Liver (tissue), 9 donors: ENCODE measurements around the gene KLHL13. TPM values are rescaled to one million over a fixed set of nuclear protein-coding genes. Genes with fewer than 3 reads are reported as not detected.

Source experiments
- DNase-seq: peaks from one replicate; pipeline ENCODE4 v3.0.0-alpha.2; 2017; ENCODE audit warnings: low spot score
- H3K27ac ChIP-seq, 2 donors: one replicate each; pipeline ENCODE4 v1.7.0; 2013; ENCODE audit warnings: inconsistent platforms in 2 of 2, low read length in 2 of 2, control low read depth in 1 of 2, low read depth in 1 of 2, mild to moderate bottlenecking in 1 of 2
- H3K27me3 ChIP-seq, 4 donors: one replicate each; pipeline versions ENCODE4 v1.6.1 to v1.7.0; 2013; ENCODE audit warnings: low read length in 3 of 4, inconsistent platforms in 1 of 4, mild to moderate bottlenecking in 1 of 4, moderate library complexity in 1 of 4; ENCODE audit not compliant: control insufficient read depth in 4 of 4, insufficient read depth in 4 of 4
- H3K36me3 ChIP-seq, 4 donors: one replicate each; pipeline versions ENCODE4 v1.6.1 to v1.7.0; 2013; ENCODE audit warnings: low read length in 3 of 4, mild to moderate bottlenecking in 3 of 4, low read depth in 1 of 4, moderate library complexity in 1 of 4; ENCODE audit not compliant: control insufficient read depth in 4 of 4, insufficient read depth in 3 of 4
- H3K4me1 ChIP-seq, 4 donors: one replicate each; pipeline versions ENCODE4 v1.6.1 to v1.7.0; 2013; ENCODE audit warnings: low read length in 3 of 4, mild to moderate bottlenecking in 3 of 4, moderate library complexity in 1 of 4; ENCODE audit not compliant: control insufficient read depth in 4 of 4, insufficient read depth in 4 of 4
- H3K4me3 ChIP-seq, 3 donors: one replicate each; pipeline versions ENCODE4 v1.6.1 to v1.7.0; 2013; ENCODE audit warnings: low read length in 3 of 3, control low read depth in 1 of 3, low read depth in 1 of 3, mild to moderate bottlenecking in 1 of 3
- H3K9ac ChIP-seq, 2 donors: one replicate each; pipeline ENCODE4 v1.7.0; 2013; ENCODE audit warnings: low read length in 2 of 2, mild to moderate bottlenecking in 2 of 2, moderate library complexity in 2 of 2, control low read depth in 1 of 2, low read depth in 1 of 2
- H3K9me3 ChIP-seq, 4 donors: one replicate each; pipeline versions ENCODE4 v1.6.1 to v1.7.0; 2013; ENCODE audit warnings: low read length in 3 of 4; ENCODE audit not compliant: control insufficient read depth in 4 of 4
- EGR1 ChIP-seq, 2 donors: IDR thresholded peaks; 2 replicates each; pipeline ENCODE4 v1.6.1; 2016 to 2018; ENCODE audit warnings: antibody characterized with exemption in 2 of 2, low read depth in 2 of 2
- FOXA1 ChIP-seq: IDR thresholded peaks from 2 replicates; pipeline ENCODE4 v1.6.1; 2016; ENCODE audit warnings: antibody characterized with exemption
- FOXA2 ChIP-seq: IDR thresholded peaks from 2 replicates; pipeline ENCODE4 v1.6.1; 2016; ENCODE audit warnings: antibody characterized with exemption
- GABPA ChIP-seq, 2 donors: IDR thresholded peaks in 1 of 2; conservative IDR thresholded peaks in 1 of 2; 2 replicates each; pipeline ENCODE4 v1.6.1; 2016; ENCODE audit warnings: antibody characterized with exemption in 2 of 2, mild to moderate bottlenecking in 1 of 2, moderate library complexity in 1 of 2
- HNF4A ChIP-seq, 2 donors: conservative IDR thresholded peaks; 2 replicates each; pipeline ENCODE4 v1.6.1; 2016; ENCODE audit warnings: antibody characterized with exemption in 2 of 2, mild to moderate bottlenecking in 2 of 2
- HNF4G ChIP-seq: IDR thresholded peaks from 2 replicates; pipeline ENCODE4 v1.6.1; 2016; ENCODE audit warnings: antibody characterized with exemption
- JUND ChIP-seq, 2 donors: IDR thresholded peaks; 2 replicates each; pipeline ENCODE4 v1.6.1; 2016; ENCODE audit warnings: antibody characterized with exemption in 2 of 2
- NR2F2 ChIP-seq: IDR thresholded peaks from 2 replicates; pipeline ENCODE4 v1.6.1; 2016; ENCODE audit warnings: antibody characterized with exemption
- RAD21 ChIP-seq, 2 donors: IDR thresholded peaks; 2 replicates each; pipeline ENCODE4 v1.6.1; 2016; ENCODE audit warnings: antibody characterized with exemption in 2 of 2, mild to moderate bottlenecking in 2 of 2
- RXRA ChIP-seq, 2 donors: IDR thresholded peaks; 2 replicates each; pipeline ENCODE4 v1.6.1; 2017 to 2018; ENCODE audit warnings: antibody characterized with exemption in 2 of 2, mild to moderate bottlenecking in 1 of 2
- SP1 ChIP-seq: IDR thresholded peaks from 2 replicates; pipeline ENCODE4 v1.6.1; 2018; ENCODE audit warnings: antibody characterized with exemption, mild to moderate bottlenecking
- TAF1 ChIP-seq: conservative IDR thresholded peaks from 2 replicates; pipeline ENCODE4 v1.6.1; 2016; ENCODE audit warnings: antibody characterized with exemption, mild to moderate bottlenecking
- YY1 ChIP-seq: IDR thresholded peaks from 2 replicates; pipeline ENCODE4 v1.6.1; 2016; ENCODE audit warnings: antibody characterized with exemption, mild to moderate bottlenecking
- WGBS: extraction: QIAGEN DNeasy Blood & Tissue Kit; methylation state at CpG from one replicate; pipeline ENCODE4 v1.1.7; 2013; 5-methylcytosine and 5-hydroxymethylcytosine counted together
- polyA plus RNA-seq, 2 donors: library from polyadenylated mRNA; stranded (reverse) in 1 of 2; unstranded in 1 of 2; fragments of 200-250 nt in 1 of 2; fragments of >200 nt in 1 of 2; fragmentation: Nextera tagmentation in 1 of 2; extraction: Ambion mirVana in 1 of 2; gene quantifications; one replicate each; pipeline versions ENCODE4 v1.2.1 to v1.2.3, GENCODE V29; 2013 to 2015
- total RNA-seq, 2 donors: library from RNA; depleted of rRNA; stranded (reverse); fragments of >200 nt; gene quantifications; one replicate each; pipeline ENCODE4 v1.2.3, GENCODE V29; 2014
- TF ChIP-seq, protein P1 (sequence below): IDR thresholded peaks from 2 replicates; pipeline ENCODE4 v1.6.1; 2016; ENCODE audit warnings: antibody characterized with exemption, mild to moderate bottlenecking
- TF ChIP-seq, protein P2 (sequence below): IDR thresholded peaks from 2 replicates; pipeline ENCODE4 v1.6.1; 2016; ENCODE audit warnings: antibody characterized with exemption
- TF ChIP-seq, protein P3 (sequence below): IDR thresholded peaks from 2 replicates; pipeline ENCODE4 v1.6.1; 2016; ENCODE audit warnings: antibody characterized with exemption
- TF ChIP-seq, protein P4 (sequence below): fragments of 150-350 bp; IDR thresholded peaks from 2 replicates; pipeline ENCODE4 v1.5.1; 2017; ENCODE audit warnings: improper control_type of control experiment, low read depth, low read length; ENCODE audit not compliant: missing input control
- TF ChIP-seq, protein P5 (sequence below): IDR thresholded peaks from 2 replicates; pipeline ENCODE4 v1.6.1; 2016; ENCODE audit warnings: antibody characterized with exemption
- donor health status: healthy.
- donor health status: healthy.
- donor health status: healthy.
- donor health status: healthy.
- donor health status: healthy.

Gene KLHL13
- total and polyA plus RNA-seq, 4 donors: 0.76 to 5.3 (median 3.3) TPM

DNA sequence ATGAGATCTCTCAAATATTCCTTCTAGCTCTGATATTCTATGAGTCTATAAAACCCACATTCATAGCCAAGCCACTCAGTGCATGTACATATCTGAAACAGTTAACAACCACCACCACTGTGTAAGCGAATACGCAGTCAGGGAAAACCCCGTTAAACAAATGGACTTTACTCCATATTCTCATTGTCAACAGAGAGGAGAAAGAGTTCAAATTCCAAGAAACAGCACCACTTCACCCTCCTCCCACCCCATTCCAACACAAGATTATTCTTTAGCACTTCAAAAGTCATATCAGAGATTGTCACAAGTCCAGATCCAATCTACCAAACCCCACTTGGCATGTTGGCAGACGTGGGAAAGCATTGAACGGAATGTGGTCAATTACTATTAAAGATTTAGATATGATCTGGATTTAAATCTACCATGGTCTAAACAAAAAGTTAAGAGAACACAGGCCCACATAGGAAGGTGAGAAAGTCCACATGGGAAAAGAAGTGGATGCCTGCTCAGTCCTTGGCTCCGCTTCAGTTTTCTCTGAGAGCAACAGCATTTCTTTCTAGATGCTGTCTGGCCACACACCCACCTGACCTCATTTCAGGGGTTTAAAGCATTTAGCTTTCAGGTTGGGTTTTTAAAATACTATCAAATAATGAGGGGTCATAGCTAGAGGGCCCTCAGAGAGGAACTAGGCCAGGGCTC, 39.8 kb upstream of the KLHL13 start:
- Histone ChIP-seq H3K9ac (no peak overlapping the region), H3K27ac (no peak overlapping the region), H3K36me3 (no peaks in the 10 kb centered on the region), H3K9me3 (no peaks in the 10 kb centered on the region), H3K4me1 (peaks cover 0 to 12% (median under 1%) of the 10 kb centered on the region in 4 donors), H3K4me3 (no peak overlapping the region), H3K27me3 (no peaks in the 10 kb centered on the region)
- DNase-seq: no peak
- TF ChIP-seq FOXA1: peak; percentile 45
- peak; percentile 84 for TF ChIP-seq SP1
- TF ChIP-seq NR2F2: no peak
- peak; percentile 33 to 52 for TF ChIP-seq RXRA (IDR thresholded peaks at IDR 0.05)
- TF ChIP-seq FOXA2: peak; percentile 62
- TF ChIP-seq TAF1: no peak
- TF ChIP-seq, protein P1, sequence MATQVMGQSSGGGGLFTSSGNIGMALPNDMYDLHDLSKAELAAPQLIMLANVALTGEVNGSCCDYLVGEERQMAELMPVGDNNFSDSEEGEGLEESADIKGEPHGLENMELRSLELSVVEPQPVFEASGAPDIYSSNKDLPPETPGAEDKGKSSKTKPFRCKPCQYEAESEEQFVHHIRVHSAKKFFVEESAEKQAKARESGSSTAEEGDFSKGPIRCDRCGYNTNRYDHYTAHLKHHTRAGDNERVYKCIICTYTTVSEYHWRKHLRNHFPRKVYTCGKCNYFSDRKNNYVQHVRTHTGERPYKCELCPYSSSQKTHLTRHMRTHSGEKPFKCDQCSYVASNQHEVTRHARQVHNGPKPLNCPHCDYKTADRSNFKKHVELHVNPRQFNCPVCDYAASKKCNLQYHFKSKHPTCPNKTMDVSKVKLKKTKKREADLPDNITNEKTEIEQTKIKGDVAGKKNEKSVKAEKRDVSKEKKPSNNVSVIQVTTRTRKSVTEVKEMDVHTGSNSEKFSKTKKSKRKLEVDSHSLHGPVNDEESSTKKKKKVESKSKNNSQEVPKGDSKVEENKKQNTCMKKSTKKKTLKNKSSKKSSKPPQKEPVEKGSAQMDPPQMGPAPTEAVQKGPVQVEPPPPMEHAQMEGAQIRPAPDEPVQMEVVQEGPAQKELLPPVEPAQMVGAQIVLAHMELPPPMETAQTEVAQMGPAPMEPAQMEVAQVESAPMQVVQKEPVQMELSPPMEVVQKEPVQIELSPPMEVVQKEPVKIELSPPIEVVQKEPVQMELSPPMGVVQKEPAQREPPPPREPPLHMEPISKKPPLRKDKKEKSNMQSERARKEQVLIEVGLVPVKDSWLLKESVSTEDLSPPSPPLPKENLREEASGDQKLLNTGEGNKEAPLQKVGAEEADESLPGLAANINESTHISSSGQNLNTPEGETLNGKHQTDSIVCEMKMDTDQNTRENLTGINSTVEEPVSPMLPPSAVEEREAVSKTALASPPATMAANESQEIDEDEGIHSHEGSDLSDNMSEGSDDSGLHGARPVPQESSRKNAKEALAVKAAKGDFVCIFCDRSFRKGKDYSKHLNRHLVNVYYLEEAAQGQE: no peak
- TF ChIP-seq RAD21 (IDR thresholded peaks at IDR 0.05): peak in 1 of 2 donors; percentile 13
- TF ChIP-seq, protein P2, sequence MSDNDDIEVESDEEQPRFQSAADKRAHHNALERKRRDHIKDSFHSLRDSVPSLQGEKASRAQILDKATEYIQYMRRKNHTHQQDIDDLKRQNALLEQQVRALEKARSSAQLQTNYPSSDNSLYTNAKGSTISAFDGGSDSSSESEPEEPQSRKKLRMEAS: no peak
- TF ChIP-seq, protein P3, sequence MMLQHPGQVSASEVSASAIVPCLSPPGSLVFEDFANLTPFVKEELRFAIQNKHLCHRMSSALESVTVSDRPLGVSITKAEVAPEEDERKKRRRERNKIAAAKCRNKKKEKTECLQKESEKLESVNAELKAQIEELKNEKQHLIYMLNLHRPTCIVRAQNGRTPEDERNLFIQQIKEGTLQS: no peak
- TF ChIP-seq YY1: no peak
- TF ChIP-seq EGR1 (IDR thresholded peaks at IDR 0.05; ENCODE audit: low read depth in 2 of 2): no peak
- TF ChIP-seq HNF4G: peak; percentile 65
- peak; percentile 15 to 16 for TF ChIP-seq JUND (IDR thresholded peaks at IDR 0.05)
- TF ChIP-seq, protein P4, sequence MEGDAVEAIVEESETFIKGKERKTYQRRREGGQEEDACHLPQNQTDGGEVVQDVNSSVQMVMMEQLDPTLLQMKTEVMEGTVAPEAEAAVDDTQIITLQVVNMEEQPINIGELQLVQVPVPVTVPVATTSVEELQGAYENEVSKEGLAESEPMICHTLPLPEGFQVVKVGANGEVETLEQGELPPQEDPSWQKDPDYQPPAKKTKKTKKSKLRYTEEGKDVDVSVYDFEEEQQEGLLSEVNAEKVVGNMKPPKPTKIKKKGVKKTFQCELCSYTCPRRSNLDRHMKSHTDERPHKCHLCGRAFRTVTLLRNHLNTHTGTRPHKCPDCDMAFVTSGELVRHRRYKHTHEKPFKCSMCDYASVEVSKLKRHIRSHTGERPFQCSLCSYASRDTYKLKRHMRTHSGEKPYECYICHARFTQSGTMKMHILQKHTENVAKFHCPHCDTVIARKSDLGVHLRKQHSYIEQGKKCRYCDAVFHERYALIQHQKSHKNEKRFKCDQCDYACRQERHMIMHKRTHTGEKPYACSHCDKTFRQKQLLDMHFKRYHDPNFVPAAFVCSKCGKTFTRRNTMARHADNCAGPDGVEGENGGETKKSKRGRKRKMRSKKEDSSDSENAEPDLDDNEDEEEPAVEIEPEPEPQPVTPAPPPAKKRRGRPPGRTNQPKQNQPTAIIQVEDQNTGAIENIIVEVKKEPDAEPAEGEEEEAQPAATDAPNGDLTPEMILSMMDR: no peak
- TF ChIP-seq, protein P5, sequence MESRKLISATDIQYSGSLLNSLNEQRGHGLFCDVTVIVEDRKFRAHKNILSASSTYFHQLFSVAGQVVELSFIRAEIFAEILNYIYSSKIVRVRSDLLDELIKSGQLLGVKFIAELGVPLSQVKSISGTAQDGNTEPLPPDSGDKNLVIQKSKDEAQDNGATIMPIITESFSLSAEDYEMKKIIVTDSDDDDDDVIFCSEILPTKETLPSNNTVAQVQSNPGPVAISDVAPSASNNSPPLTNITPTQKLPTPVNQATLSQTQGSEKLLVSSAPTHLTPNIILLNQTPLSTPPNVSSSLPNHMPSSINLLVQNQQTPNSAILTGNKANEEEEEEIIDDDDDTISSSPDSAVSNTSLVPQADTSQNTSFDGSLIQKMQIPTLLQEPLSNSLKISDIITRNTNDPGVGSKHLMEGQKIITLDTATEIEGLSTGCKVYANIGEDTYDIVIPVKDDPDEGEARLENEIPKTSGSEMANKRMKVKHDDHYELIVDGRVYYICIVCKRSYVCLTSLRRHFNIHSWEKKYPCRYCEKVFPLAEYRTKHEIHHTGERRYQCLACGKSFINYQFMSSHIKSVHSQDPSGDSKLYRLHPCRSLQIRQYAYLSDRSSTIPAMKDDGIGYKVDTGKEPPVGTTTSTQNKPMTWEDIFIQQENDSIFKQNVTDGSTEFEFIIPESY: no peak
- no peak for TF ChIP-seq GABPA (IDR thresholded peaks at IDR 0.05 in 1 of 2, conservative IDR thresholded peaks at IDR 0.05 in 1 of 2)
- peak; percentile 82 to 84 for TF ChIP-seq HNF4A (conservative IDR thresholded peaks at IDR 0.05)
- 36% methylated on average over 6 of the region's 6 CpGs for WGBS
